UCSD-AML1 (cell line): ENCODE measurements around the gene ACP2.

ENCODE experiments used
- DNase-seq: peaks from one replicate; lab custom pipeline; 2025; ENCODE audit not compliant: unreplicated experiment; lab: John Stamatoyannopoulos, UW

ACP2 gene

GRCh38 chr11:47269002-47269828 is 20.6 kb upstream of the ACP2 start:
- peak; percentile 94 for DNase-seq

GRCh38 chr11:47268448-47269001 is 19.9 kb upstream of the ACP2 start:
- no peak for DNase-seq

- DNase-seq = no peak
Measured at GRCh38 chr11:47267876-47268275, 19.3 kb upstream of the ACP2 start.

- no peak for DNase-seq
Measured at GRCh38 chr11:47264521-47264920, 15.9 kb upstream of the ACP2 start.

- no peak for DNase-seq
Measured at GRCh38 chr11:47264119-47264518, 15.5 kb upstream of the ACP2 start.

- DNase-seq = no peak
Measured at GRCh38 chr11:47261291-47261800, 12.7 kb upstream of the ACP2 start.

- DNase-seq = no peak
Measured at GRCh38 chr11:47260366-47260765, 11.8 kb upstream of the ACP2 start.

- peak; percentile 59 for DNase-seq
Measured at GRCh38 chr11:47259232-47259977, 10.8 kb upstream of the ACP2 start.

GRCh38 chr11:47258317-47258902 is 9.8 kb upstream of the ACP2 start:
- no peak for DNase-seq

GRCh38 chr11:47257517-47258316 is 9.1 kb upstream of the ACP2 start, which contains the start of gene NR1H3:
Gene NR1H3, plus strand, starts transcription at chr11:47257996. Its CDS starts 1,221 bp downstream, at chr11:47259217.
- peak; percentile 77 for DNase-seq

GRCh38 chr11:47257177-47257516 is 8.5 kb upstream of the ACP2 start:
- no peak for DNase-seq

- DNase-seq = no peak
Measured at GRCh38 chr11:47256374-47256773, 7.8 kb upstream of the ACP2 start.

- DNase-seq = no peak
Measured at GRCh38 chr11:47254386-47254785, 5.8 kb upstream of the ACP2 start.

- DNase-seq = no peak
Measured at GRCh38 chr11:47253660-47254059, 5.0 kb upstream of the ACP2 start.

- DNase-seq = no peak
Measured at GRCh38 chr11:47251751-47252150, 3.1 kb upstream of the ACP2 start.

- no peak for DNase-seq
Measured at GRCh38 chr11:47249378-47249715, 733 bp upstream of the ACP2 start.

- DNase-seq = no peak
Measured at GRCh38 chr11:47248304-47248663, 330 bp downstream of the ACP2 start.

- DNase-seq = no peak
Measured at GRCh38 chr11:47247502-47247901, 1.1 kb downstream of the ACP2 start.

GRCh38 chr11:47245611-47246357 is 2.8 kb downstream of the ACP2 start:
- no peak for DNase-seq
